Limb (tissue), 2 donors: ENCODE measurements around the gene YTHDC2.
"Not testable (repeated sequence)": the region's sequence is repeated elsewhere in the genome, so short reads cannot be mapped to it uniquely, and the experiment has no call there.

Source experiments
- DNase-seq, 2 donors: peaks; one replicate each; pipeline ENCODE4 v3.0.0-alpha.2; 2016; ENCODE audit errors: extremely low spot score in 2 of 2

YTHDC2 gene

DNA sequence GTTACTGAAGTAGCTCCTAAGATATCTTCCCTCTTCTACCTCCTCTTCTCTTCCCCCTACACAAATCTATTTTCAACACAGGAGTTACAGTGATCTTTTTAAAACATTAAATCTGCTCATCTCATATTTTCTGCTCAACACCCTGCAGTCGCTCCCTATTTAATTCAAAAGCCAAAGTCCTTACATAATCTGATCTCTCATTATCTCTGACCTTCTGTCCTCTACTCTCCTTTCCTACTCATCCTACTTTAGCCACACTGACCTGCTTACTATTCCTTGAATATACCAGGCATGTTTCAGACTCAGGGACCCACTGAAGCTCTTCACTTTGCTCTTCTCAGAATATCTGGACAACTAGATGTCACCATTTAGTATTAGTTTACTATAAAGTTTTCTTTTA is 87.9 kb downstream of the YTHDC2 start:
- no peak for DNase-seq

DNA sequence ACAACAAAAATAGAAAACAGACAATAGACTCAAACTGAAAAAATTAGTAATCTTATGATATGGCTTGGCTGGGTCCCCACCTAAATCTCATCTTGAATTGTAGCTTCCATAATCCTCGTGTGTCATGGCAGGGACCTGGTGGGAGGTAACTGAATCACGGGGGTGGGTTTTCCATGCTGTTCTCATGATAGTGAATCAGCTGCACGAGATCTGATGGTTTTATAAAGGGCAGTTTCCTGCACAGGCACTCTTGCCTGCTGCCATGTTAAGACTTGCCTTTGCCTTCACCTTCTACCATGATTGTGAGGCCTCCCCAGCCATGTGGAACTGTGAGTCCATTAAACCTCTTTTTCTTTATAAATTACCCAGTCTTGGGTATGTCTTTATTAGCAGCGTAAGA is 89.8 kb downstream of the YTHDC2 start:
- not testable (repeated sequence) for DNase-seq

DNA sequence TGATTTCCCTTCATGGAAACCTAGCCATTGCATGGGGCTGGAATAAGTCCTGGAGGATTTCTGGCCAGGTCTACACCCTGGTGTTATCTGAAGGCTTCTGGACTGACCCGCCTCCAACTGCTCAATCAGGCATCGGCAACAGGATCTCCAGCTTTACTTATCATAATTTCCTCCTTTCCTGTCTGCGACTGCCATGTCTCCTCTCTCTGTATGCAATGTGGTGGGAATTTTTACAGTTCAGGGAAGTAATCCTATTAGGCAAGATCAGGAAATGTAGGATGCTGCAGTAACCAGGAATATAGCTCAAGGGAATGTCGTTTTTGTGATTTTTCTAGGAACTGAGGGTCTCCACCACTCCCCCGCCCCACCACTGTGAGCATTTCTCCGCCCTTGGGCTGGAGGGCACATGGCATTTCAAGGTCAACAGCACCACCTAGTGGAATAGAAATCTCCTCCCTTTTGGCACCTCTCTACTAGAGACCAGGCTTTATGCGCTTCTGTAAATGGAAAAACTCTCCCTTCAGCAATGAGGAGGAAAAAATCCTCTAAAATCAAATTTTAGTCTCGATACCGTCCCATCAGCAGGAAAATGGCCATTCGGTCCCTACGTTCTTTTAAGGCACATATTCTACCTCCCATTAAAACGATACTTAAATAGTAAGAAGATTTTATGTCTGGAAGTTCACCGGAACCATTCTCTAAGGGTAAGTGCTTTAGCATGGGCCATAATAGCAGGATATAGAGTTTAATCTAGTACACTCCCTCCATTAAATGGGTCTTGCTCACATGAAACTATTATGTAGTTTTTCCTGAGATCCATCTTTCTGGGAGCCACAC is 93.0 kb downstream of the YTHDC2 start:
- peak; percentile 50 to 61 for DNase-seq

DNA sequence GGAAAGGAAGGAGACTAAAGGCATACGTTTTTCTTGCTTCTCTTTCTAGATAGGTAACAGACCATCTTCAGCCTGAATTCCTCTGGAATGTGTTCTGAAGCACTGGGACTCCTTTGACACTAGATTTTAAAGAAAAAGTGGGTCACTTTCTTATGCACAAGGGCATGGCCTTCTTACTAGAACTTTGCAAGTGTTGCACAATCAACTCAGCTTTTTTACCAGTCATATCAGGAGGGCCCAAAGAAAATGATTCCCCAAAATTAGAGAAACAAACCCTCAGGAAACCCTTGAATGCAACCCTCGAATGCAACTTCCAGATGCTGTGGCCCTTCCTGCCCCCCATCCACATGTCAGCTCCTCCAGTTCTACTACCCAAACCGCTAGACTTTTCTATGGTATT is 93.9 kb downstream of the YTHDC2 start:
- DNase-seq: no peak

DNA sequence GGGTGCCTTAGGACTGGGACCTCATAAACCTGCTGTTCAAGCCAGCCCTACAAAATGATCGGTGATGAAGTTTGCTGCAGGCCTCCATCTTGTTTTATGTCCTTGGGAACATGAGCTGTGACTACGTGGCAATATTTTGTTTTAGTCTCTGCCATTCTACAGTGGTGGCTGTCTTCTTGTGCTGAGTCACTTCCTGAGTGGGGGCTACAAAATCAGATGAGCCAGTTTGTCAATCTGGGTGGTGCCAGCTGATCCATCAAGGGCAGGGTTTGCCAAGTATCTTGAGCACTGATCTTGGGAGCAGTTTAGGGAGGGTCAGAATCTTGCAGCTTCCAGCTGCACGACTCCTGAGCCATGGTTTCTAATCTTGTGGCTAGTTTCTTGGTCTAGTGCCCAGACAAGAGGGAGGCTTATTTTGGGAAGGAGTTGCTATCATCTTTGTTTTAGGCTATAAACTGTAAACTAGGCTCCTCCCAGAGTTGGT is 94.7 kb downstream of the YTHDC2 start:
- DNase-seq: no peak

DNA sequence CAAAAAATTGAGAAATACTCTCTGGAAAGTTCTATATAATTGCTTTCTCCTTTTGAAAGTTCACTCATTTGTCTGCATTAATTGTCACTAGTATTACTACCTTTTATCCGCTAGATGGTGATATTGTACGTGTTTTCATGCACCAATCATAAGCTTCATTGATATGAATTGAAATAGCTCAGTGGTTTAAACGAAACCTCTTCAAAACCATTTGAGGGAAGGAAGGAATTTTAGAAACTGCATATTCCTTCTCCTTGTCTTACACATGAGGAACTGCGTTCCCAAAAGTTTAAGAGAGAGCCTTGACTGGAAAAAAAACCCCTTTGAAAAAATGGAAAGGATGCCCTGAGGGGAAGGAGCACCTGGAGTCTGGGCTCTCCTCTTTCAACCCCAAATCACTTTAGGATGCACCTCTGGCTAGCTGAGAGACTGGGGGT is 98.6 kb downstream of the YTHDC2 start:
- DNase-seq: peak in 1 of 2 donors; percentile 70

DNA sequence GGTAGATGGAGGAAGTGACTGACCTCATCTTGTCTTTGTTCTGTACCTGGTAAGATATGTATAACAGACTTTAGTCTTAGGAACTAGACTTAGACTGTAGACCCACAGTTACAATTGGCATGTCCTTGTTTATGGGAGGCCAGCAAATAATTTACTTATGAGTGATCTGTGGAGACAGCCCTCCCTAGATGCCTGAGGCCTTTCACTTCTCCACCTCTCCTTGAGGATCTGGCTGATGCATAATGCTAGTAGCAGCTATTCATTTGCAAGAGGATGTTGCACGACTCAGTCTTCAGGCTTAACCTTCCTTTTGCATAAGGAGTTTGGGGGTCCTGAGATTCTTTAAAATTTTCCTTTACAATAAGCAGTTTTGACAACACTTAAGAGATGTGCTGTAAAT is 100.7 kb downstream of the YTHDC2 start:
- DNase-seq: no peak

DNA sequence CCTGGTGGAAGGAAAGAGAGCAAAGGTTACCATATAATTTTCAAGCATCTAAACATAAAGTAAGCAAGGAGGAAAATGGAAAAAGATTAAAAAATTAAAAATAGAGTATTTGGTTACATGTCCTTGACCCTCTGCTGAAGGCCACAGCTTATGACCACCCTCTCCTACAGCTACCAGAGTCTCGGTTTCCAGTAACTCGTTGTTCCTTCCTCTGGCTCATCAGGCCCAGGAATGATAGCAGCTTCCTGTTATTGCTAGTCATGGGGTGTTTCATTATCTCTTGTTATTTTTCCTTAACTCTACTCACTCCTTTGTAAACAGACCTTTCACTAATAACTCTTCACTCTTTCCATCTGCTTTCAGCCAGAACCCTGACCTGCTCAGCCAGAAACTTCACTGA is 102.2 kb downstream of the YTHDC2 start:
- DNase-seq: no peak

DNA sequence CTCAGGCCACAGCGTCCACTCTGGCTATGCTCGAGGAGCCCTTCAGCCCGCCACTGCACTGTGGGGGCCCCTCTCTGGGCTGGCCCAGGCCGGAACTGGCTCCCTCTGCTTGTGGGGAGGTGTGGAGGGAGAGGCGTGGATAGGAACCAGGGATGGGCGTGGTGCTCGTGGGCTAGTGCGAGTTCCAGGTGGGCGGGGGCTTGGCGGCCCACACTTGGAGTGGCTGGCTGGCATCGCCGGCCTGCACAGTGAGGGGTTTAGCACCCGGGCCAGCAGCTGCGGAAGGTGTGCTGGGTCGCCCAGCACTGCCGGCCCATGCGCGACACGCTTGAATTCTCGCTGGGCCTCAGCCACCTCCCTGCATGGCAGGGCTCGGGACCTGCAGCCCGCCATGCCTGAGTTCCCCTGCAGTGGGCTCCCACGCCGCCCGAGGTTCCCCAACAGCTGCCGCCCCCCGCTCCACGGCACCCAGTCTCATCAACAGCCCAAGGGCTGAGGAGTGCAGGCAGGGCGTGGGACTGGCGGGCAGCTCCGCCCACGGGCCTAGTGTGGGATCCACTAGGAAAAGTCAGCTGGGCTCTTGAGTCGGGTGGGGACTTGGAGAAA is 103.8 kb downstream of the YTHDC2 start:
- DNase-seq: no peak

DNA sequence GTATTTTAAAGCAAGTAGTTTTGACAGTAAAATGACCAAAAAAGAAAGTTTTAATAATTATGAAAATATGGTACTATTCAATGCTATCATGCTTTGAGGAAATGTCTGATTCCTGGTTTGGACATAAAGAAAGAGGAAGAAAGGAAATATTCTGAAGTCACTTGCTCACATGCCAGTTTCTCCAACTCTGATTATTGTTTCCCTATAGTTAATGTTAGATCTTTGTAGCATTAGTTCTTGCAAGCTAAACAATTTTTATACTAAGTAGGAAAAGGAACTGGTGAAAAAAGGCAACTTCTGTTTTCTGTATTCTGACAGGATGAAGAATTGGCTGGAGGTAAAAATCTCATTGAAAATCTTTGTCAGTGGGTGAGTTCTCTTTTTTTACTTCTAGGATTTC is 119.5 kb downstream of the YTHDC2 start:
- DNase-seq: no peak

DNA sequence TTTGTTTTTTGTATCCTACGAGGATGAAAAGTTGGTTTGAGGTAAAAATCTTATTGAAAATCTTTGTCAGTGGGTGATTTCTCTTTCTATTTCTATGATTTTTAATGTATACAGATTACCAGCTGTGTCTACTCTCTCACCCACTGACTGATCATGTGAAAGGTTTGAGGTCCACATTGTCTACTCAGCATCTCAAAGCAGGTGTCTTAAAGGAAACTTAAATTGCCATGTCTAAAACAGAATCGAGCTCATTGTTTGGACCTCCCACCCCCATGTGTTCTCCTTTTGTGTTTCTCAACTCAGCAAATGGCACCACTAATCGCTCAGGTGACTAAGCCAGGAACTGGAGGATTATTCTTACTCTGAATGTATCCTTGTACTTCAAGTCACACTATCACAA is 121.5 kb downstream of the YTHDC2 start:
- DNase-seq: no peak

DNA sequence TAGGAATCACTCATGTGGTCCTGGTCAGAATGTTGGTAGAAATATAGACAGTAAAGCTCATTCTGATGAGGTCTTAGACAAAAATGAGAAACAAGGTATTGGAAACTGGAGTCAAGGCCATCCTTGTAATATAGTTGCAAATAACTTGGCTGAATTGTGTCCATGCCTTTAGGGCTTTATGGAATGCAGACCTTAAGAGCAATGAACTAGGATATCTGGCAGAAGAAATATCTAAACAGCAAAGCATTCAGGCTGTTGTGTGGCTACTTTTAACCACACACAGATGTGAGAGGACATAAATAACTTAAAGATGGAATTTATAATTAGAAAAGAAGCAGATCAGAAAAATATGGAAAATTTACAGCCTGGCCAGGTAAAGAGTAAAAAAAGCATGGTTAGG is 128.2 kb downstream of the YTHDC2 start:
- no peak for DNase-seq
